HL-60/S4 (cell line): Measurements from ENCODE around the gene ASB2.

Experiments
- in situ Hi-C: fragments of 300-500 bp; cut with MboI; formaldehyde crosslinking; loops from 2 replicates; pipeline ENCODE4 v1.14.3; 2022; ENCODE audit warnings: low sequenced_read_pairs

ASB2 gene

GRCh38 chr14:93976477-93977057 lies at the start of gene ASB2:
ASB2 (minus strand) TSS chr14:93976570; CDS start chr14:93964539, 12,031 bp downstream.
- in situ Hi-C loops = no loop called here

GRCh38 chr14:94025720-94026119 lies 49.4 kb upstream of the ASB2 start:
- in situ Hi-C loops = no loop called here

- in situ Hi-C loops = no loop called here
Measured at GRCh38 chr14:94024549-94024948, 48.2 kb upstream of the ASB2 start.

- in situ Hi-C loops = no loop called here
Measured at GRCh38 chr14:94022532-94023411, 46.4 kb upstream of the ASB2 start.

- in situ Hi-C loops = no loop called here
Measured at GRCh38 chr14:94021416-94022157, 45.2 kb upstream of the ASB2 start.

GRCh38 chr14:94021001-94021400 lies 44.6 kb upstream of the ASB2 start:
- in situ Hi-C loops = no loop called here

GRCh38 chr14:94020267-94020666 lies 43.9 kb upstream of the ASB2 start:
- in situ Hi-C loops = no loop called here

- in situ Hi-C loops = no loop called here
Measured at GRCh38 chr14:94019329-94019728, 43.0 kb upstream of the ASB2 start.

GRCh38 chr14:94018308-94018707 lies 41.9 kb upstream of the ASB2 start:
- in situ Hi-C loops = no loop called here

GRCh38 chr14:94016446-94016976 lies 40.1 kb upstream of the ASB2 start:
- in situ Hi-C loops = no loop called here

GRCh38 chr14:94015223-94015622 lies 38.9 kb upstream of the ASB2 start:
- in situ Hi-C loops = no loop called here

GRCh38 chr14:94014382-94014781 lies 38.0 kb upstream of the ASB2 start:
- in situ Hi-C loops = no loop called here

- in situ Hi-C loops = no loop called here
Measured at GRCh38 chr14:94011795-94012194, 35.4 kb upstream of the ASB2 start.

- in situ Hi-C loops = no loop called here
Measured at GRCh38 chr14:94010625-94011024, 34.3 kb upstream of the ASB2 start.

- in situ Hi-C loops = no loop called here
Measured at GRCh38 chr14:94009767-94010166, 33.4 kb upstream of the ASB2 start.

GRCh38 chr14:94008234-94008633 lies 31.9 kb upstream of the ASB2 start:
- in situ Hi-C loops = no loop called here

- in situ Hi-C loops = no loop called here
Measured at GRCh38 chr14:94005324-94006073, 29.1 kb upstream of the ASB2 start.

- in situ Hi-C loops = loop anchor here (5.0 kb wide), 1 partner anchor 62 kb away; no protein-coding TSS in a partner anchor
Measured at GRCh38 chr14:94004015-94004414, 27.6 kb upstream of the ASB2 start.

GRCh38 chr14:94003397-94003796 lies 27.0 kb upstream of the ASB2 start:
- in situ Hi-C loops = loop anchor here (5.0 kb wide), 1 partner anchor 61 kb away; no protein-coding TSS in a partner anchor
